Measurements from ENCODE around the gene EXOC3. TPM values are rescaled to one million over a fixed set of nuclear protein-coding genes. Genes with fewer than 3 reads are reported as not detected.

EXOC3 gene
- total RNA-seq, 1 experiment from 2014 or later, result 52.4 TPM

DNA sequence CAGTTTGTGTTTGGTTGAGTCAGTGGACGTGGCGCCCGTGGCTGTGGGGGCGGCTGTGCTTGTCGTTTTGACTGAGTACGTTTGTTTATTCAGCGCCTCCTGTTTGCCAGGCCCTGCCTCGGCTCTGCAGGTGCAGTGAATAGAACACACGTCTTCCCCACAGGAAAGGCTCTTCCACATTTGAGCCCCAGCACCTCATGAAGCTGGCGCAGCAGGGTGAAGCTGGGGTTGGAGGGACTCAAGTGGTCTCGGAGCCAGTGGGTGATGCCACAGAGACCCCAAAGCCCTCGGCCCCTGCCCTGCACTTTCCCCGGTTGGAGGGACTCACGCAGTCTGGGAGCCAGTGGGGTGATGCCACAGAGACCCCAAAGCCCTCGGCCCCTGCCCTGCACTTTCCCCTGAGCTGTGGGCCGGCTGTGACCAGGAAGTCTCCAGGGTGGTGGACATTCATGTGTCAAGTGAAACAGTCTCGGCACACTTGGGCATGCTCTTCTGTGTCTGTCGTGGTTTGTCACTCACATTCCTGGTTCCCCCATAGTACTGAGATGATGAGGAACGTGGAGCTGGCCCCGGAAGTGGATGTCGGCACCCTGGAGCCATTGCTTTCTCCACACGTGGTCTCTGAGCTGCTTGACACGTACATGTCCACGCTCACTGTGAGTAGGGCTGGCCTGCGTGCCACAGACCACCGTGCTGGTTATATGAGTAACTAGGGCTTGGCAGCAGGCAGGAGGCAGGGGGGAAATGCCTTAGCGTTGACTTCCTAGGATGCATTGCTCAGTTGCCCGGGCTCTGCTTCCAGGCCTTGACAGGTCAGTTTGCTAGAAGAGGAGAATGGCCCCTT, 13.6 kb downstream of the EXOC3 start (continued):
- TF ChIP-seq, protein P1, sequence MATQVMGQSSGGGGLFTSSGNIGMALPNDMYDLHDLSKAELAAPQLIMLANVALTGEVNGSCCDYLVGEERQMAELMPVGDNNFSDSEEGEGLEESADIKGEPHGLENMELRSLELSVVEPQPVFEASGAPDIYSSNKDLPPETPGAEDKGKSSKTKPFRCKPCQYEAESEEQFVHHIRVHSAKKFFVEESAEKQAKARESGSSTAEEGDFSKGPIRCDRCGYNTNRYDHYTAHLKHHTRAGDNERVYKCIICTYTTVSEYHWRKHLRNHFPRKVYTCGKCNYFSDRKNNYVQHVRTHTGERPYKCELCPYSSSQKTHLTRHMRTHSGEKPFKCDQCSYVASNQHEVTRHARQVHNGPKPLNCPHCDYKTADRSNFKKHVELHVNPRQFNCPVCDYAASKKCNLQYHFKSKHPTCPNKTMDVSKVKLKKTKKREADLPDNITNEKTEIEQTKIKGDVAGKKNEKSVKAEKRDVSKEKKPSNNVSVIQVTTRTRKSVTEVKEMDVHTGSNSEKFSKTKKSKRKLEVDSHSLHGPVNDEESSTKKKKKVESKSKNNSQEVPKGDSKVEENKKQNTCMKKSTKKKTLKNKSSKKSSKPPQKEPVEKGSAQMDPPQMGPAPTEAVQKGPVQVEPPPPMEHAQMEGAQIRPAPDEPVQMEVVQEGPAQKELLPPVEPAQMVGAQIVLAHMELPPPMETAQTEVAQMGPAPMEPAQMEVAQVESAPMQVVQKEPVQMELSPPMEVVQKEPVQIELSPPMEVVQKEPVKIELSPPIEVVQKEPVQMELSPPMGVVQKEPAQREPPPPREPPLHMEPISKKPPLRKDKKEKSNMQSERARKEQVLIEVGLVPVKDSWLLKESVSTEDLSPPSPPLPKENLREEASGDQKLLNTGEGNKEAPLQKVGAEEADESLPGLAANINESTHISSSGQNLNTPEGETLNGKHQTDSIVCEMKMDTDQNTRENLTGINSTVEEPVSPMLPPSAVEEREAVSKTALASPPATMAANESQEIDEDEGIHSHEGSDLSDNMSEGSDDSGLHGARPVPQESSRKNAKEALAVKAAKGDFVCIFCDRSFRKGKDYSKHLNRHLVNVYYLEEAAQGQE (IDR thresholded peaks at IDR 0.05; ENCODE audit: low read depth), result no peak

DNA sequence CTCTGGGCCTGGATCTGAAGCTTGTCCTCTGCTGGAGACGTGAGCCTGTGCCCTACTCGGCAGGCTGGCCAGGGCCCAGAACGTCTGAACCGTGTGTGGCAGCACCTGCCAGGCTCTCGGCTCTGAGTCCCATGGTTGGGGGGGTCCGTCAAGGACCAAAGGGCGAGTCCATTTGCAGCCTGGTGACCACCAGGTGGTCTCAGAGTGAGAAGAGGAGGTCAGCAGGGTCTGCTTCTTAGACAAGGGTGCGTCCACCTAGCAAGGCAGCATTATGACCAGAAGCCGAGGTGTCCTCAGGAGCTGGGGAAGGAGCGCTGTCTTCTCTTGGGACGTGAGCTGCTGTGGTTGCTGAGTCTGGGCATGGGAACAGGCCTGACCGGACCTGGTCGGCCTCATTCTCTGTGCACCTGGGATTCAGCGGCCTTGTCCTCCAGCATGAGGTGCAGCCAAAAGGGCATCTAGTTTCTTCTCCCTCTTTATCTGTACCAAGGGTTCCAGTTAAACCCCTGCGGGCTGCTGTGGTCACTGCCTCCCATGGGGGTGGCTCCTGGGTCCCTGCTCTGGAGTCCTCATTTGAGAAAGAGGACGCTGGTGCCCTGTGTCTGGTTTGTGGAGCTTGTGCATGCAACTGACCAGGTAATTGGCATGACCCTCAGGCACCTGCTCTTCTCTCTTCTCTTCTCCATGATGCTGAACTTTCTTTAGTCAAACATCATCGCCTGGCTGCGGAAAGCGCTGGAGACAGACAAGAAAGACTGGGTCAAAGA, 14.4 kb downstream of the EXOC3 start:
- Histone ChIP-seq H3K27me3 (ENCODE audit: insufficient read depth, low read length) (no peaks in the 10 kb centered on the region), H3K9ac (ENCODE audit: low read length) (no peak overlapping the region), H3K27ac (ENCODE audit: low read depth, low read length) (no peak overlapping the region), H2AFZ (ENCODE audit: low read depth, low read length, poor library complexity, severe bottlenecking) (no peak overlapping the region), H3K4me3 (replicated peaks in 1 of 2; ENCODE audit: low read depth in 1 of 2, low read length in 2 of 2) (no peak overlapping the region), H4K20me1 (ENCODE audit: insufficient read depth) (no peaks in the 10 kb centered on the region), H3K36me3 (ENCODE audit: control insufficient read depth in 1 of 2, insufficient read depth in 2 of 2, low read length in 2 of 2) (peaks cover 21 to 36% of the 10 kb centered on the region in 2 experiments), H3K4me1 (ENCODE audit: control insufficient read depth in 1 of 2, insufficient read depth in 2 of 2, low read length in 2 of 2) (peaks cover 0 to 12% of the 10 kb centered on the region in 2 experiments; a peak in 2 of 4 replicates), H3K4me2 (ENCODE audit: low read length) (no peak overlapping the region), H3K9me2 (ENCODE audit: insufficient read depth) (no peaks in the 10 kb centered on the region), H3K79me2 (ENCODE audit: insufficient read depth, low read length) (peaks cover 56% of the 10 kb centered on the region), H3K9me3 (ENCODE audit: control insufficient read depth in 1 of 2, insufficient read depth in 1 of 2, low read depth in 1 of 2, low read length in 2 of 2) (no peaks in the 10 kb centered on the region)
- TF ChIP-seq EGR1 (IDR thresholded peaks at IDR 0.05; ENCODE audit: low read depth), result no peak
- no peak for TF ChIP-seq JUND (IDR thresholded peaks at IDR 0.05)
- no peak for TF ChIP-seq FOSL1 (IDR thresholded peaks at IDR 0.05; ENCODE audit: low read depth)
- CTCF ChIA-PET, result interaction anchor here (1.3 kb wide), 1 partner anchor 10 kb away, joined by 4 read pairs; no protein-coding TSS in a partner anchor
- intact Hi-C loops (cut with micrococcal nuclease), result loop anchor here (10.0 kb wide), 1 partner anchor 157 kb away; the partner anchor contains the start of gene CEP72
- ATAC-seq (no peak), DNase-seq (ENCODE audit: low read depth, low spot score) (no peak)
- POLR2A ChIA-PET, result no interaction called here
- RAD21 ChIA-PET (ENCODE audit: low non-redundant PET in 1 of 2, low total read pairs in 2 of 2, uncharacterized antibody in 2 of 2, unreplicated experiment in 2 of 2), result no interaction called here
- no TSS peak for BruUV-seq (replicated peaks)
